HL-60/S4 (cell line): ENCODE results near the gene MYL12B.
"Not testable (repeated sequence)": the region's sequence is repeated elsewhere in the genome, so short reads cannot be mapped to it uniquely, and the experiment has no call there.

Experiments
- in situ Hi-C: fragments of 300-500 bp; cut with MboI; formaldehyde crosslinking; loops from 2 replicates; pipeline ENCODE4 v1.14.3; 2022; ENCODE audit warnings: low sequenced_read_pairs

MYL12B gene

GRCh38 chr18:3293196-3293951 lies 31.4 kb downstream of the MYL12B start:
- in situ Hi-C loops = loop anchor here (25.0 kb wide), 2 partner anchors 569 to 769 kb away; no protein-coding TSS in a partner anchor

- in situ Hi-C loops = loop anchor here (25.0 kb wide), 2 partner anchors 568 to 768 kb away; no protein-coding TSS in a partner anchor
Observed at GRCh38 chr18:3294435-3295080, 32.6 kb downstream of the MYL12B start.

GRCh38 chr18:3297025-3297984 lies 35.4 kb downstream of the MYL12B start:
- in situ Hi-C loops = loop anchor here (25.0 kb wide), 2 partner anchors 565 to 765 kb away; no protein-coding TSS in a partner anchor

DNA sequence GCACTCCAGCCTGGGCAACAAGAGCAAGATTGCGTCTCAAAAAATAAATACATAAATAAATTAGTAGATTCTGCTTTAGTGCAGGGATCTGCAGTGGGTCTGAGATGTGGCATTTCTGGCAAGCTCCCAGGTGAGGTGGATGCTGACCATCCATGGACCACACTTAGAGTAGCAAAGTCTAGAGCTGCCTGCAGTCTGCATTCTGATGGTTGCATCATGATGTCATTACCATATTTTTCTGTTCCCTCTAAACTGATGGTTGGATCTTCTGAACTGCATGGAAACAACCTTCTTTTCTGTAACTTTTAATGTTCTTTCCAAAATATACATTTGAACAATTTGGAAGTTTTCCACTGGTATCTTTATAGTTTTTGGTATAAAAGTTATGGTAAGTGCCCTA lies 42.9 kb downstream of the MYL12B start:
- in situ Hi-C loops = no loop called here

DNA sequence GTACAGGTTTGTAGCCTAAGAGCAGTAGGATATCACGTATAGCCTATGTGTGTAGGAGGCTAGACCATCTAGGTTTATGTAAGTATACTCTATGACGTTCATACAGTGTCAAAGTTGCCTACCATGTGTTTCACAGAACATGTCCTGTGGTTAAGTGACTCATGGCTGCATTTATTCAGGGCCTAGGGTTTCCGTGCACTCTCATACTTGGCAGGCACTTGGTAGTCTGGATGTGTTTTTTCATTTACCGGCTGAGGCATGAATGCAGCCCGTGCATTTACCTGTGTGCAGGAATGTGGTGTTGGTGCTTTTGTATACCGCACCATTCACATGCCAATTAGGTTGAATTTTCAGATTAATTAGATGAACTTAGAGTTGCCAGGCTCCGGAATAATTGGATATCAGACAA lies 43.4 kb downstream of the MYL12B start:
- in situ Hi-C loops = no loop called here

- in situ Hi-C loops = no loop called here
Observed at GRCh38 chr18:3305933-3306332, 44.0 kb downstream of the MYL12B start.

DNA sequence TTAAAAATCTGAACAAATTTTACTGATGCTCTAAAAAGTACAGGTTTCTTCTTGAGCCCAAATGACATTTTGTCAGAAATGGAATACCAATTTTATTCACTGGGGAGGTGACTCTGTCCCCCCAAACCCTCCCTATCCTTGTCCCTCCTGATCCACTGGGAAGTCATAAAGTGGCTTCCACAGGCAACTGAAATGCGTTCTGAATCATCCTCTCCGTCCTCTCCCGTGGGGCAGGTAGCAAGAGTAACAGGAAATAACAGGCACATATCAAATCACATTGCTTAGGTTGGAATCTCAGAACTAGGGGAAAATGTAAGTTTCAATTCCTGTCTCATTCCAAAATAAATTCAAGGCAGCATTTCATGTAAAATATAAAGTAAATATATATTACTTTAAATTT lies 44.5 kb downstream of the MYL12B start:
- in situ Hi-C loops = no loop called here

DNA sequence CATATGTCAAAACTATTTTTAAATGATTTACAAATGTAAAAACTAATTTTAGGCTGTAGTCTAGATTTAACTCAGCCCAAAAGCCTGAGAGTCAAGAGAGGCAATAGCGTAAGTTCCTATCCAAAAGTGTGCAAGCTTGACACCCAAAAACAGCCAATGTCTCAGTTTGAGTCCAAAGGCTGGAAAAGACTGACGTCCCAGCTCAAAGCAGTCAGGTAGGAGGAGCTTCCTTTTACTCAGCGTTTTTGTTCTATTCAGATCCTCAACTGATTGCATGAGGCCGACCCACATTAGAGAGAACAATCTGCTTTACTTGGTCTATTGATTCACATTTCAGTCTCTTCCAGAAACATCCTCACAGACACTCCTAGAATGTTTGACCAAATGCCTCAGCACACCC lies 51.8 kb downstream of the MYL12B start:
- in situ Hi-C loops = no loop called here

GRCh38 chr18:3315344-3315743 lies 53.4 kb downstream of the MYL12B start:
- in situ Hi-C loops = not testable (repeated sequence)

- in situ Hi-C loops = no loop called here
Observed at GRCh38 chr18:3319399-3319798, 57.5 kb downstream of the MYL12B start.

- in situ Hi-C loops = no loop called here
Observed at GRCh38 chr18:3319894-3320454, 58.0 kb downstream of the MYL12B start.

DNA sequence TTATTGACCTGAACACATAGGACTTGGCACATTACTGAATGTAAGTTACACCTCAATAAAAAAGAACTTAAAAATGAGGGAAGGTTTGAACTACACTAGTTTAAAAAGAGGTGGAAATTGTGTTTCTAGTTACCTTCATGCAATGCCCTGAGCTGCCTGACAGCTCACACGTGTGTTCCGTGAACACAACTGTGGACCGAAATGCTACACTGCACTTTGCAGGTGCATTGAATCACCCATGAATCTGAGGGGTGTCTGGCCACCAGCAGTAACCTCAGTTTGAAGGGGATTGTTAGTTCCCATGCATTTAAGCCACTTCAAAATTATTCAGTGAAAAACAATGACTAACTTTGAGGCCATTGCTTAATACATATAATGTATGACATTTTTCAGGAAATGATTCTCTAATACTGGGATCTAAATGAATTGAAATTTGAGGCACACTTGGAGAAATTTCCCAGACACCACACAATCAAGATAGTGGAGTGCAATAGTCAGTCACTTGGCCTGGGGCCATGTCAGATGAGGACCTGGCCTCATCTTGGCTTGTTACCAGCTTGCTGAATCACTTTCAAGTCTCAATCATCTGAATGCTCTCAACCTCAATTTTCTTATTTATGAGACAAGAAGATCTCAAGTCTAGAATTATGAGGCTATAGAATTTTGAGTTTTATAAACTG lies 59.3 kb downstream of the MYL12B start:
- in situ Hi-C loops = no loop called here

GRCh38 chr18:3323900-3324299 lies 62.0 kb downstream of the MYL12B start:
- in situ Hi-C loops = no loop called here
